ENCODE data around the gene MFSD12. TPM values are rescaled to one million over a fixed set of nuclear protein-coding genes. Genes with fewer than 3 reads are reported as not detected.
A peak's percentile ranks its signal among the peaks of the same experiment; 100 is the strongest.

Gene MFSD12
- total RNA-seq, result 33.9 TPM

DNA sequence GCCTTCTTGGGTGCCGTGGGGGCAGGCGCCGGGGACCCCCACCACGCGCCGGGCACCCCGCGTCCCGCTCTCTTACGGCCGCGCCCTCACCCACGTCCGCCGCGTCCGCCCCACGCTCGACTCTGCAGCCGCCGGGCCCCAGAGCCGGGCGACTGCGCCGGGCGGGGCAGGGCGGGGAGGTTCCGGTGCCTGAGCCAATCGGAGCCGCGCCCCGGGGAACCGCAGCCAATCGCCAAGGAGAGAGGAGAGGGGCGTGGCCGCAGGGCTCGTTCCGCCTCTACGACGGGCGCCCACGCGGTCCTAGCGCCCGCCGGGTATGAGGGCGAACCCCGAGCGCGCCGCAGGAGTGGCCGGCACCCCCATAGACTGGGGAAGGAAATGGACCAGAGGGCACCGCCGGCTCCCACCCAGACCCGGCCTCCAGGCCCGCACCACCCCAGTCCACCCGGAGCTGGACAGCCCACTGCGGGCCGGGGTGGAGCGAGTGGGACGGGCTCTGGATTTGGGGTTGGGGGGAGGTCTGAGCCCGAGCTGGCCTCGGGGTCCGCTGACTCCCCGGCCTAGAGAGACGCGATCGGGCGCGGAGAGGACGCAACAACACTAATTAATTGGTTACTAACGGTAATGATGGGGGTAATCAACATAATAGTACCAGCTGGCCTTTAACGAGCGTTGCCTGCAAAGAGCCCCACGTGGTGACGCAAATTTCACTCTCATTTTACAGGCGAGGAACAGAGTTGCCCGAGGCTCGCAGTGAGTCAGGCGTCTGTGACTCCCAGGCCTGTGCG lies at the start of gene MFSD12:
Gene MFSD12 (minus strand): TSS at position 126 of the 788 bp plus-strand sequence. CDS start 183 bp downstream, outside the sequence.
- DNase-seq (ENCODE audit: low spot score) (peak; percentile 96), ATAC-seq (peak; percentile 93)

DNA sequence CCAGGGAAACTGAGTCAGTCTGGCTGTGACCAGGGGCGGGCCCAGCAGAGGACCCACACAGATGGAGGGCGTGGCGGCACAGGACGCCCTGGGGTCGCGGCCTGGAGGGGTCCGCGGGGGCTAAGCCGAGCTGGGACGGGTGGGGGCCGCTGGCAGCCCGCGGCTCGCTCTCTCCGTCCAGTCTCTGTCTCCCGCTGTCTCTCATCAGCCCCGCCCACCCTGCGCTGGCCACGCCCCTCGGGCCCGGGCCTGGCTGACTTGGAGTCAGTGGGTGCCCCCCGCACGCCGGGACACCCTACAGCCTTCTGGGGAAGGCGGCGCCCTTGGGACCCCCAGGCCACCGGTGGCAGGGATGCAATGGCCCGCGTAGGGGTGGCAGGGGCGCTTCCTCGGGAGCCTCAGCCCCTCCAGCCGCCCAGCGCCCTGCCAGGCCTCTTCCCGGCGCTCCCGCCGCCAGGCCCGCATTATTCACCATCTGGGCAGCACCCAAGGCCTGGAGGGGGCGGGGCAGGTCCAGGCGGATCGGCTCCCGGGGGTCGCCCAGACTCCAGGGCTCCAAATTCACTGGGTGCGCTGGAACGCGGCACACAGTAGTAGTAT lies 49.4 kb upstream of the MFSD12 start, which contains the start of gene TBXA2R:
Gene TBXA2R (minus strand): TSS at position 186 of the 600 bp plus-strand sequence. CDS start 6,241 bp downstream, outside the sequence.
- ATAC-seq (peak; percentile 53), DNase-seq (ENCODE audit: low spot score) (peak; percentile 76)

DNA sequence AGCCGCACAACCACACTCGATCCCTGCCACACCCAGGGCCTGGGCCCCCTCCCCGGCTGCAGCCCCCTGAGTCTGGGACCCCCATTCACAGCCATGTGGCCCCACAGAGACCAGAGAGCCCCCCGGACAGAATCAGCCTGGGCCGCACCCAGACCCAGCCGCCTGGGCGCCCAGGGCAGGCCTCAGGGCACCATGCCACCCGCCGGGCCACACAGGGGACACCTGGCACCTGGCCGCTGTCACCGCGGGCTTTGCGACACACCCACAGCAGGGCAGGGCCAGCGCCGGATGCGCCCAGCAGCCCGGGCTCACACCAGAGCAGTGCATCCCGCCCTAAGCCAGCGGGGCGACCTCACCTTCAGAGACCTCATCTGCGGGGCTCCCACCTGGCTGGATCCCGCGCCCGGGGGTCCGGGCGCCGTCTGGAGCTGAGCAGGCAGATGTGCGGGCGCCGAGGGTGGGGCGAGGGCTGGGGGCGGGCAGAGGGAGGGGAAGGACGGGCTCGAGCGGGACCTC lies 48.8 kb upstream of the MFSD12 start:
- DNase-seq (ENCODE audit: low spot score) (peak; percentile 83), ATAC-seq (peak; percentile 87)

DNA sequence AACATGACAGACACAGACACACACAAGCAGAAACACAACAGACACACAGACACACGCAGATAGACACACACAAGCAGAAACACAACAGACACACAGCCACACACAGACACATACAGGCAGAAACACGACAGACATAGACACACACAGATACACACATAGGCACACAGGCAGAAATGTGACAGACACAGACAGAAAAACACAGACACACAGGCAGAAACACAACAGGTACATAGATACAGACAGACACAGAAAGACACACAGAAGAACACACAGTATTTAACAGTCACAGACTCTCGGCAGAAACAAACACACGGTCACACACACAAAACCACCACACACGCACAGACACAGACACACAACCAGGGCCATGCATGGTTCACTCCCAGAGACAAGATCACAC lies 48.4 kb upstream of the MFSD12 start:
- ATAC-seq (no peak), DNase-seq (ENCODE audit: low spot score) (no peak)

DNA sequence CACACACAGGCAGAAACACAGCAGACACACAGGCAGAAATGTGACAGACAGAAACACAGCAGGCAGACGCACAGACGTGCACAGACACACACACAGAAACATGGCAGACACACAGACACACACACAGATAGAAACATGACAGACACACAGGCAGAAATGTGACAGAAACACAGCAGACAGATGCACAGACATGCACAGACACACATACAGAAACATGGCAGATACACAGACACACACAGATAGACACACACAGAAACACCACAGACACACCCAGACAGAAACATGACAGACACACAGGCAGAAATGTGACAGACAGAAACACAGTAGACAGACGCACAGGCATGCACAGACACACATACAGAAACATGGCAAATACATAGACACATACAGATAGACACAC lies 48.0 kb upstream of the MFSD12 start:
- DNase-seq (ENCODE audit: low spot score), result no peak
- no peak for ATAC-seq

DNA sequence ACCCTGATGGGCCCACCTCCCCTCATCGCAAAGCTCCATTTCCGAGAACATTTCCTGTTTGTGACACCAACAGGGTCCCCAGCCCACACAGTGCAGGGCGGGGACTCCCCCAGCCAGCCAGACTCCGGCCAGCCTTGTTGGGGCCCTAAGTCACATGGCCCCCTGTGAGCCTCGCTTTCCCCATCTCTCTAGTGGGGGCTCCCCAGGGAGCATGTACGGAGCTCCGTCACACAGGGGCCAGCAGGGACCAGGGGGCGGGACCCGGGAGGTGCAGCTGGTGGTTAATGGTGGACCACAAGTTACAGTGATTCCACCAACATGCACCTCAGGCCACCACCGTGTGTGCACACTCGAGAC lies 47.6 kb upstream of the MFSD12 start:
- ATAC-seq (no peak), DNase-seq (ENCODE audit: low spot score) (no peak)

DNA sequence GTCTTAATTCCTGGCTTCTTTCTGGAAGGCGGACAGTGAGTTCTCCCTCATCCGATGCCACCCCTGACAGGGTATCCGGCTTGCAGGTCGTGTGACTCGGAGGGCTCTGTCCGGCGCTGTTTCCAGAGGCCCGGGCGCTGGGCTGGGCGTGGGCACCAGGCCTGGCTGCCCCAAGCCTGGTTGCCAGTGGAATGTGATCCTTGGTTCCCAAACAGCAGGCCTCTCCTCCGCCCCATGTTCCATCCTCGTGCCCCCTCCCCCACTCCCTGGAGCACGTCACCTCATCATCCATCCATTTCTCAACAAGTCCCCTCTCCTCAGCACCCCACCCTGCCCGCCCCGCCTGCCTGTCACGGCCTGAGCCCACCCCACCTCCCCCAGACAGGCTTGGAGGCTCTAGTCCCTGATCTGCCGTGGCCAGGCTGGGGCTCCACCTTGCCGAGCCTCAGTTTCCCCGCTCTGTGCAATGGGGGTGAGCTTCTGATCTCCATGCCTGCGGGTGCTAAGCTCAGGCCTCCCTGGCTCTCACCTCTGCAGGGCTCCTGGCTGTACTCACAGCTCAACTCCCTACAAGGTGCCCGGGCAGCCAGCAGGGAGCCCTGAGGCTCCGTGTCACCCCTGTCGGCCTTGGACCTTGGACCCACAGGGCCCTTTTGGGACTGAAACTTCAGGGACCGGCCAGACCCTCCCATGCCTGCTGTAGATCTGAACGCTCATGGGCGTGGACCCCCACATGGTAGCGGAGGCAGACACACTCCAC lies 47.0 kb upstream of the MFSD12 start:
- ATAC-seq, result no peak
- no peak for DNase-seq (ENCODE audit: low spot score)

DNA sequence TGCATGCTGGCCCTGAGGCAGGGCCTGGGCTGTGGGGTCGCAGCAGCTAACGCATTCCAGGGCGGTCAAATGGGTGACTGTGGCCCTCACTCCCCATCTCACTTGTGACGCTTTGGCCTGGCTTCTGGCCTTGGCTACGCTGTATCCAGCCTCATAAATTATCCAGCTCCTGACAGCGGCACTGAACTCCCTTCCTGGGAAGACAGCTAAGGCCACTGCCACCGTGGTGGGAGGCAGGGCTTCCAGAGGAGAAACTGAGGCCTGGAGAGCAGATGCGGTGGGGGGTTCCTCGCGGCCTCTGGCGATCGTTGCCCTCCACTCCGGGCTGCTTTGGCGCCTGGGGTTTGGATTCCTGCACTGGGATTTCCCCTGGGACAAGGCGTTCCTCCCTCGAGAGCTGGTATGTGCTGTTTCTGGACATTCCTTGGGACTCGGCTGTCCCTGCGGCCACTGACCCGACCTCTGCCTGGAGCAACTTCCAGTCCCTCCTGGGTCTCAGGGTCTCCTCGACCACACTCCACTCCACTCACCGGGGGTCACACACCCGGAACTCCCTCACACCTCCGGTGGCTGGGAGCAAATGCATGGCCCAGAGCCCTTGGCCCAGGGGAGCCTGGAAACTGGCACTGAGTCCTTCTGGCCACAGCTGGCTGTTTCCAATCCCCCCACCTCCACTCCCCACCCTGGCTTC lies 45.9 kb upstream of the MFSD12 start:
- no peak for DNase-seq (ENCODE audit: low spot score)
- ATAC-seq, result peak; percentile 6

DNA sequence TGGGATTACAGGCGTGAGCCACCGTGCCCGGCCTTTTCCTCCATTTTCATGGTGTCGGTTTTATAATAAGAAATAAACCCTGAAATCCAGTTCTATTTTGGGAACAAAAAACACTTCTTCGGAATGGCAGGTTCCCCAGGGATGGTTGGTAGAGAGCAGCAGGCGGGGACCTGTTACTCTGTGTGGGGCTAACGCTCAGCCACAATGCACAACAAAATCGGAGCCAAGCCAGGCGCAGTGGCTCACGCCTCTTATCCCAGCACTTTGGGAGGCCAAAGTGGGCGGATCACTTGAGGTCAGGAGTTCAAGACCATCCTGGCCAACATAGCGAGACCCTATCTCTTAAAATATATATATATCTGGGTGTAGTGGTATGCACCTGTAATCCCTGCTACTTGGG lies 43.6 kb upstream of the MFSD12 start:
- ATAC-seq (no peak), DNase-seq (ENCODE audit: low spot score) (no peak)

DNA sequence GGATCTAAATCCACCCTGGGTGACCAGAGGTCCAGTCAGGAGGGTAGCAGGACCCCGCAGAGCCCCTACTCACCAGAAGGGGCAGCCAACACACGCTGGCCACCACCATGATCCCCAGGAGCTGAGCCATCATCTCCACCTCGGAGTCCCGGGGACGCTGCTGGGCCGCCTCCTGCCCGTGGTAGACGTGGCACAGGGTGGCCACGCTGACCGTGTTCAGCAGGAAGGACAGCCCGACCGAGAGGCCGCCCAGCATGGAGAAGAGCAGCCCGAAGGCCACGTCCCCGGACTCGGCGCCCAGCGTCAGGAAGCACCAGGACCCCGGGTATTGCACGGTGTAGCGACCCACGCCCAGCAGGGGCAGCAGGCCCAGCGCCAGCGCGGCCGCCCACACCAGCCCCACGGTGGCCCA lies 42.4 kb upstream of the MFSD12 start:
- DNase-seq (ENCODE audit: low spot score) (no peak), ATAC-seq (no peak)

DNA sequence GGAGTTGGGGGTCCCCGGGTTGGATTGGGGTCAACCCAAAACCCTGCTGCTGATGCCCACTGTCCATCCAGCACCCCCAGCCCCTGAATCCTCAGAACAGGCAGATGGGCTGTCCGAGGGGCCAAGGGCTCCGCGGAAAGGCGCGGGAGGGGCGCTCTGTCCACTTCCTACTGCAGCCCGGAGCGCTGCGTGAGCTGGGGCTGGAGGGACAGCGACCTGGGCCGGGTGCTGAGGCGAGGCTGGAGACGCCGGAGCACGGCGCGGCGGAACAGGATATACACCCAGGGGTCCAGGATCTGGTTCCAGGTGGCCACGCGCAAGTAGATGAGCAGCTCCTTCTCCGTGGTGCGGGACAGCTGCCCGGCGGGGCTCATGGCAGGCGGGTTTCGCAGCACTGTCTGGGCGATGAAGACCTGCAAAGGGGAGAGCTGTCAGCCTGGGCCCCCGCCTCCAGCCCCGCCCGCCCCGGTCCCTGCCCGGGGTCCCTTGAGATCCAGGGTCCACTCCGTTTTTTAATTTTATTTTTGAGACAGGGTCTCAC lies 38.2 kb upstream of the MFSD12 start:
- ATAC-seq (no peak), DNase-seq (ENCODE audit: low spot score) (no peak)

DNA sequence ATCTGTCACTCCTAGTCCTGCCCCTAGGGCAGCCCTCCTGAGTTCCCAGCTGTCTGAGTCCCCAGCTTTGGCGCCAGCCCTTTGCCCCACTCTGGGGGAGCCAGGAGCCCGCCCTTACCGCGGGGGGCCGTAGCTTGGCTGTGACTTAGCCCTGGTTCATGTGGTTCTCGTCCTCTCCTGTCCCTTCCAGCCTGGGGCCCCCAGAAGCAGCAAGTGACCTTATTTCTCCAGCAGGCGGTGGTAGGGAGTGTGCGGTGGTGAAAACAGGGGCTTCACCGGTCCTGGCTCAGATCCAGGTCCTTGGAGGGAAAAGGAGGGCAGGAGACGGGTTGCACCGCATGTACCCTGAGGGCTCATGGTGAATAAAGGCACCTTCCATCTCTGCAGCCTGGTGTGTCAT lies 35.8 kb upstream of the MFSD12 start:
- no peak for DNase-seq (ENCODE audit: low spot score)
- no peak for ATAC-seq

DNA sequence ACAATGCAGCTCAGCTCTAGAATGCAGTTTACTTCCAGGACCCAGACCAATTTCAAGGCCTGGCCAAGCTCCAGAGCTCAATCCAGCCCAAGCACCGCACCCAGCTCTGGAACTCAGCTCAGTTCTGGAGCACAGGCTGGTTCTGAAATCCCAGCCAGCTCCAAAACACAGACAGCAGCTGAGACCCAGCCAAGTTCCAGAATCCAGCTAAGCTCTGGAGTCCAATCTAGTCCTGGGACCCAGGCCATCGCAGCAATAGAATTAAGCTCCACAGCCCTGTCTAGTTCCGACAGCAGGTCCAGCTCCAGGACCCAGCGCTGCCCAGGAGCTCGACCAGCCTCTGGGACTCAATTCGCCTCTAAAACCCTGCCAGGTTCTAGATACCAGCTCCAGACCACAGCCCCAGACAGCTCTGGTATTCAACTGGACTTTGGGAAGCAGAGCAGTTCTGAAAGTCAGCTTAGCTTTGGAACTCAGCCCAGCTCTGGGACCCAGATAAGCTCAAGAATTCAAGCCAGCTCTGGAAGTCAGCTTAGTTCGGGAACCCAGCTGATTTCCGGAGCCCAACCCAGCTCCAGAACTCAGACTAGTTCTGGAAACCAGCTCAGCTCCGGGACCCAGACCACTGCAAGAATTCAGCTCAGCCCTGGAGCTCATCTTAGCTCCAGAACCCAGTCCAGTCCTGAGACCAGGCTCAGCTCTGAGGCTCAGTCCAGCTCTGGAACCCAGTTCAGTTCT lies 34.7 kb upstream of the MFSD12 start:
- peak; percentile 88 for ATAC-seq
- peak; percentile 61 for DNase-seq (ENCODE audit: low spot score)

DNA sequence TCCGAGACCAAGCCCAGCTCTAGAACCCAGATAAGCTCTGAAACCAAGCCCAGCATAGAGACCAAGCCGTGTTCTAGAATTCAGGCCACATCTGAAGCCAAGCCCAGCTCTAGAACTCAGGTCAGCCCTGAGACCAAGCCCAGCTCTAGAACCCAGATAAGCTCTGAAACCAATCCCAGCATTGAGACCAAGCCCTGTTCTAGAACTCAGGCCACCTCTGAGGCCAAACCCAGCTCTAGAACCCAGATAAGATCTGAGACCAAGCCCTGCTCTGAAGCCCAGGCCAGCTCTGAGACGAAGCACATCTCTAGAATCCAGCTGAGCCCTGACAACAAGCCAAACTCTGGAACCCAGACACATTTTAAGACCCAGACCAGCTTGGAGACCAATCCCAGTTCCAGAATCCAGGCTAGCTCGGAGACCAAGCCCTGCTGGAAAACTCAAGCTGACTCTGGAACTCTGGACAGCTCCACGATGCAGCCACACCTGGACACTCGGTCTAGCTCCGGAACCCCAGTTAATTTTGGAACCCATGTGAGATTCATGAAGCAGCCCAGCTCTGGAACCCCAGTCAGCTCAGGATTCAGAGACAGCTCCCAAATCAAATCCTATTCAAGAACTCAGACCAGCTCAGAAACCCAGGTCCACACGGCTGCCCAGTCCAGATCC lies 33.7 kb upstream of the MFSD12 start:
- ATAC-seq (no peak), DNase-seq (ENCODE audit: low spot score) (no peak)

DNA sequence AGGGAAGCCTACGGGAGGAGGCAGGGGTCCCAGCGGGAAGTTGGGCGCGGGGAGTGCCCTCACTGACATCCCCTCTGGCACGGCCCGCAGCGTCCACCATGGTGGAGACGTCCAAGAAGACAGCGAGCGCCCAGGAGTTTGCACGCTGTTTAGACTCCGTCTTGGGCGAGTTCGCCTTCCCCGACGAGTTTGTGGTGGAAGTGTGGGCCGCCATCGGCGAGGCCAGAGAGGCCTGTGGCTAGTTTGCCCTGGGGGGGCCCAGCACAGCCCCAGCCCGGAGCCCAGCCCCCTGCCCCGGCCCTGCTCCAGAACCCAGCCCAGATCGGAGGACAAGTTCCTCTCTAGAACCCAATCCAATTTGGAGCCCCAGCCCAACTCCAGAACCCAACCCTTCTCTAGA lies 32.6 kb upstream of the MFSD12 start:
- DNase-seq (ENCODE audit: low spot score) (no peak), ATAC-seq (no peak)

DNA sequence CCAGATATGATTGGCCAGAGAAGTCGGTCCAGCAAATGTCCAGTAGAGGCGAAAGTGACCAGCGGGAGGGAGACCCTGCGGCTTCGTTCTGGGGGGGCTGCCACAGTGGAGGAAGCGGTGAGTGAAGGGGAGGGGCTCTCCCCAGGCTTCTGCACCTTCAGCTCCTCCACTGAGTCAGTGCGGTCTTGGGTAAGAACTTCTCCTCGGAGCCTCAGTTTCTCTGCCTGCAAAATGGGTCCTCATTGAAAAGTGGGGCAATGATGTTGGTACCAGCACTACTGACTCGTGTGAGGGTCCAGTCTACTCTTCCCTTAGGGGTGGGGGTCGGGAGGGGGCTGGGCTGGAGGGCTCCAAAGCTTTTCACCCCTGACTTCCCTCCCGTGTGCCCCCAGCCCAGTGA lies 32.1 kb upstream of the MFSD12 start:
- DNase-seq (ENCODE audit: low spot score) (no peak), ATAC-seq (no peak)

DNA sequence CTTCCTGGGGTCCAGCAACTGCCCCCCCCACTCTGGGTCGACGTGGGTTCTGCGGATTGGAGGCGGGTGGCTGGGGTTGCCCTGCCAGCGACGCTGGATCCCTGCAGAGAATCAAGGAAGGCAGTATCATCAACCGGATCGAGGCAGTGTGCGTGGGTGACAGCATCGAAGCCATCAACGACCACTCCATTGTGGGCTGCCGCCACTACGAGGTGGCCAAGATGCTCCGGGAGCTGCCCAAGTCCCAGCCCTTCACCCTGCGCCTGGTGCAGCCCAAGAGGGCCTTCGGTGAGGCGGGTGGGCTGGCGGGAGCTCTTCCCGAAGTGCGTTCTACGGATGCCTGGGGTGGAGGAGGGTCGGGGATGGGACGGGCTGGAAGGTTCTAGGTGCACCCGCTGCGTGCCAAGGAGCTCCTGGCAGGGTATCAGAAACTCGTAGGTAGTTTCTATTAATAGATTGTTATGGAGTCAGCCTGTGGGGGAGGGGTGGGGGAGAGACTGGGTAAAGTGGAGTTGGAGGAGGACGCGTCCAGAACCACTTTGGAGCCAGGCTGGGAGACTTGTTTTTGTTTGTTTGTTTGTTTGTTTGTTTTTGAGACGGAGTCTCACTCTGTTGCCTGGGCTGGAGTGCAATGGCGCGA lies 29.4 kb upstream of the MFSD12 start:
- DNase-seq (ENCODE audit: low spot score) (no peak), ATAC-seq (peak; percentile 20)

DNA sequence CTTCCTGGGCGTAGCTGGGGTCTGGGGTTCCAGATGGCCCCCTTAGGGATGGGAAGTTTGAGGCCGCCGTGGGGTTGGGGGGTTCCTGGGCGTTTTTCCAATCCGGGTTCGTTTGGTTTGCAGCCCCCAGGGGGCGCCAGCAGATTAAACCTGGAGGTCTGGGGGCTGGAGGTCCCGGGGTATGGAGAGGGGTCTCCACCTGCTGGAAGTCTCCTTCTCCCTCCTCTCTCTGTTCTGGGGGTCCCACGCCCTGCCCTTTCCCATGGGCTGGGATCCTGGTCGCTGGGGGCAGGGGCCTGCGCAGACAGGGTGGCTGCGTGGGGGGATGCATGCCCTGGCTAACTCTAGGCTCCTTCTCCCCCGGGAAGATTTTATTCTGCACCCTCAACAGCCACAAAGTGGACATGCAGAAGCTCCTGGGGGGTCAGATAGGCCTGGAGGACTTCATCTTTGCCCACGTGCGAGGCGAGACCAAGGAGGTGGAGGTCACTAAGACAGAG lies 28.8 kb upstream of the MFSD12 start:
- ATAC-seq, result peak; percentile 13
- no peak for DNase-seq (ENCODE audit: low spot score)

Data from left lobe of liver (tissue), 2 donors.